GM19467 (cell line): ENCODE results near the gene BAIAP2.
"Not testable (repeated sequence)": the region's sequence is repeated elsewhere in the genome, so short reads cannot be mapped to it uniquely, and the experiment has no call there.

Experiments used
- ATAC-seq: cut with Tn5 transposase; IDR thresholded peaks from one replicate; pipeline ENCODE4 v1.9.1; 2021; ENCODE audit warnings: mild to moderate bottlenecking, moderate library complexity; ENCODE audit not compliant: unreplicated experiment

Gene BAIAP2

DNA sequence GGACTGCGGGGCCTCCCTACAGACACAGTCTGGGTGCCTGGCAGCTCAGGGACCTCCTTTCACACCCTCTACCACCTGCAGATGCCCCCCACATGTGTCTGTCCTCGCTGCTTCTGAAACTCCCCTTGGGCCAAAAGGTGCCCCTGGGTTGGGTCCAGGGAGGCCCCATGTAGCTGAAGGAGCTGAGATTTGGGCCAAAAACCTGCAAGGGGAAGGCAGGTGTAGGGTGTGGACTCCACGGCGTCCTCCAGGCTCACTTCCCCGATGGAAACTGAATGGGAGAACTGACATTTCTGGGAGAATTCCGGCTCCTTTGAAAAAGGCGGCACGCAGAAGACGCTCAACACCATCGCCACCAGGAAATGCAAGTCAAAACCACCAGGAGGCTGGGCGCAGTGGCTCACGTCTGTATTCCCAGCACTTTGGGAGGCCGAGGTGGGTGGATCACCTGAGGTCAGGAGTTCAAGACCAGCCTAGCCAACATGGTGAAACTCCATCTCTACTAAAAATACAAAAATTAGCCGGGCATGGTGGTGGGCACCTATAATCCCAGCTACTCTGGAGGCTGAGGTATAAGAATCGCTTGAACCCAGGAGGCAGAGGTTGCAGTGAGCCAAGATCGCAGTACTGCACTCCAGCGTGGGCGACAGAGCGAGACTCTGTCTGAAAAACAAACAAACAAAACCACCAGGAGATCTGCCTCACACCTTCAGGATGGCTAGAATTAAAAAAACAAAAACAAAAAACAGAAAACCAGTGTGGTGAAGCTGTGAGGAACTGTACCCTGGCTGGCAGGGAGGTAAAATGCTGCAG, 13.2 kb upstream of the BAIAP2 start:
- no peak for ATAC-seq

DNA sequence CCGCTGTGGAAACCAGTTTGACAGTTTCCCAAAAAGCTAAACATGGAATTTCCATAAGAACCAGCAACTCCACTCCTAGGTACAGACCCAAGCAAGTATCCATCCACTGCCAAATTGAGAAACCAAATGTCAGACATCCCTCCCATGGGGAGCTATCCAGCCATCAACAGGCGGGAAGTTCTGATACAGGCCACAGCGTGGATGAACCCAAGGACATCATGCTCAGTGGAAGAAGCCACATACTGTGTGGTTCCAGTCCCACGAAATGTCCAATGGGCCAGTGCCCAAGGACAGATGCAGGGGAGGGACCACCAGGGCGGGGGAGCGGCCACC, 12.6 kb upstream of the BAIAP2 start:
- ATAC-seq = no peak

DNA sequence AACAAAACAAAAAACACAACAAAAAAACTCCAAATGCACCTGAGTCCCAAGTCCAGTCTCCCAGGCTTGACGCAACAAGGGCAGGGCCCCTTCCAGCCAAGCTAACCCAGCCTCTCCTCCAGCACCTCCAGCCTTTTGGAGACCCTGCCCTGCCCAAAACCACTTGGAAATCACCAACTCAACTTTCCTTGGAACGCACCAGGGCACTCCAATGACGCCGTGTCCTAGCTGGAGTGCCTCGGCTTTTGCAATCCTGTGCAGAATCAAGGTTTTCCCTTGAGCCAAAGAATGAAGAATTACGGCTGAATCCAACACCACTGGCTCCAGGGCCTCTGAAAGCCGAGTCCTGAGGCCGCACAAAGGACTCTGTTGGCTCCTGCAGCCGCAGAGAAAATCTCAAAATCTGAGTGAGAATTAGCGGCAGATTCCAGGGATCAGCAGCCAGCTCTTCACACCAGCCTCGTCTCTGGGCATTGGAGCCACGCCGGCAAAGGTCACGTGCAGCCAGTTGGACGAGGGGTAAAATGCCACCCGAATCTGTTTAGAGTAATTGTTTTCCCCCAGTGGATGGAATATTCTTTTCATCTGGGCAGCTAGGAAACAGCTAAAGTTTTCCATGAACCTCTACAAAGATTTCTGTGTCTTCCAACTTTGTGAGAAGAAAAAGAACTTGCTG, 9.7 kb upstream of the BAIAP2 start:
- ATAC-seq = no peak

DNA sequence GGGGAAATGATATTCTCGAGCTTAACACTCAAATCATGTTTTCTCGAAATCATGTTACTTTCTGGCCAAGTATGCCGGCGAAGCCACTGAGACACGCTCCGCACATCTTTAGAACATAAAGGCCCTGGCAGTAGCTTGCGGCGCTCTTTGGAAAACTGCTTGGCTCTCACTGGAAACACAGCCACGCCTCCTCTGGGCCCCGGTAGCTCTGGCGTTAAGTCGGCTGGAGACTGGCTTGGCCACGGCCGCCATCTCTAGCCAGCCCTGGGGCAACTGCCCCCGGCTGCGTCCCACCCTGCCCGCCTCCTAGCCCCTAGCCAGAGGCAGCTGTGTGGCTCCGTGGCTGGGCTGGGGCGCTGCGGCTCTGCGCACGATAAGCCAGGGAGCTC, 9.2 kb upstream of the BAIAP2 start:
- ATAC-seq = no peak

DNA sequence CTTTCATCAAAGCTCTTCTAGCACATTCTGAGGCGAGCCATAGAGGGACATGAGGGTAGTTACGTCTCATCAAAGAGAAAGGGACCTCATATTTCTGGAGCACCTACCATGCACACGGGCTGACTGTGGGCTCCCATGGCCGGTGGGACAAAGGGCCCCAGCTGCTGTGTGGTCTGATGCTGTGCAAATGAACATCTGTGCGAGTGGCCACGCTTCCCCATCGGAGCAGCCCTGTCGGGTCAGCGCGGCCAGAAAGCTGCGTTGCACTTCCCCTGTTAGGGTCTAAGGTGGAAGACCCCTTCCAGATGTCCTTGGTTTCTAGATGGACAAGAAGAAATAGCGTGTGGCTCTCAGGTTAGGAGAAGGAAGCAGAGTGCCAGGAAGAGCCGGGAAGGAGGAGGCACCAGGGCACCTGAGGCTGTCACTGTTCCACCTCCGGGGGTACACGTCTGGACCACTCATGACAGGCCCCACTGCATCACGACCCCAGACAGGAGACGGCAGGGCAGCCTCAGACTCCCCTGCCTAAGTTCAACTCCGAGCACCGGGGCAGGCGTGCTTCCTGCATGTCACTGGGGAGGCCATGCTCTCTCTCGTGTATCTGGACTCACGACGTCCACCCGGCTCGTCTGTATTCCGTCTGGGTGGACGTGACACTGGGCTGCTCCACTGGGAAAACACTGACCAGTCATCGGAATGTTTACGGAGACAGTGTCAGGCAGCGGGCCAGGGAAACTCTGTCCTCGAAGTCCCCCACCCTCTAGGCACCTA, 8.5 kb upstream of the BAIAP2 start:
- ATAC-seq = no peak

DNA sequence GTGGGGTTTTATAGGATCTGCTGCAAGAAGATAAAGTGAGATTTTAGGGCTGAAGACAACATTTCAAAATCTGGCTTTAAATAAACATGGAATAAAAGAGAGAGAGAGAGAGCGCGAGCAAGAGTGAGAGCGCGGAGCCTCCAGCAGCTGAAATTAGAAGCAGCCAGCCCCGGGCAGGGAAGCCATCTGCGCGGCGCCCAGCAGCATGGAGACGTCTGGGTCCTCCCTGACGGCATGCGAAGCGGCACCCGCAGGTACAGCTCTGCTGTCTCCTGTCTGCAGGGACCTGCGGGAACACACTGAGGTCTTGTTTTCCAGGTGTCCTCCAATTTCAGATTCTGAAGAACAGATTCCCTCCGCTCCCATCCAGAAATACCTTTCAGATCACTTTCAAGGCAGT, 7.9 kb upstream of the BAIAP2 start:
- ATAC-seq = no peak

DNA sequence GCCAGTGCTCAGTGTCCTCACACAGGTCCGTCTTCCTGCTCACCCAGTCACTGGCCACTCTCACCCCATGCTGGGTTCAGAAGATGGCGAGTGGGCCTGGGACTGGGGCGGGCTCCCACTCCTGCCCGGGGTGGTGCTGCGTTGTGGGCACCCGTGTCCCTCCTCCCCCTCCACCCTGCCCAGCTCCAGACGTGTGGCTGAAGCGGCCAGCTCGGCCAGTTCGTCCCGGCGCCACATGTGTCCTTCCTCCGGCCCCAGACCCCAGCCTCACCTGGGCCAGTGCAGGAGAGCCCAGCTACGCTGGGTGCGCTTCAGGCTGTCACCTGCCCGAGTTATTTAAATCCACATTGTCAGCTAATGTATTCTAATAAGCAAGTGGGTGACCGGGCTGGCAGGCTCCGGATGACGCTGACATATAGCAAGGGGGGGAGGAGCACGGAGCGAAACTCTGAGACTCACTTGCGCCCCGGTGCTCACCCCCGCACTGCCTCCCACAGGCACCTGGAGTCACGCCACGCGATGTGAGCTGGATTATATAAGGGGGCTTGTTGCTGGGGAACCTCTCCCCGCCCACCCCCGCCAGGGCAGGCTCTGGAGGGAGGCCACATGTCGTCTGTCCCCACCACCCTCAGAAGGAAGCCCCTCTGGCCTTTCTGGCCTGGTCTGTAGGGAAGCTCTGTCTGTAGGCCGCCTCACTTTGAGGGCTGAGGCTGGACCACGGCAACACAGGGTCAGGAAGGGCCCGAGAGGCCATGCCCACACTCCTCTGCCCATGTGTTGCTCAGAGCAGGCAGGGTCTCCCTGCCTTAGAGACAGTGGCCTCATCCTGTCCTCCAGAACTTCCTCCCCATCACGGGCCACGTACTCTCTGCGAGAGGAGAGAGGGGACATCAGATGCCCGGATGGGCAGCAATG, 7.1 kb upstream of the BAIAP2 start:
- ATAC-seq = no peak

DNA sequence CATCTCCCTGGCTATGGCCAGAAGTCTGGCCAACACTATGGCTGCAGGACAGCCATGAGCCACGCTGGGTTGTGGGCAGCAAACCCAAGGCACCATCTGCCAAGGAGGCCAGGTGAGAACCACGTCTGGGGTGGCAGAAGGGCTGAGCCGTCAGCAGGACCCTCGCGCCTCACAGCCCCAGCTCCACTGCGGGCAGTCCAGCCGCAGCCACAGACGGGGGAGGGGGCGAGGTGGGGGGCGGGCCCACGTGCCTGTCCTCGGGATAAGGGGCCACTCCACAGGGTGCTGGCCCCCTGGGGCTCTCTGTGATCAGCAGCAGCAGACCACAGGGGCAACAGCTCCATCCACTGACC, 6.5 kb upstream of the BAIAP2 start:
- no peak for ATAC-seq

DNA sequence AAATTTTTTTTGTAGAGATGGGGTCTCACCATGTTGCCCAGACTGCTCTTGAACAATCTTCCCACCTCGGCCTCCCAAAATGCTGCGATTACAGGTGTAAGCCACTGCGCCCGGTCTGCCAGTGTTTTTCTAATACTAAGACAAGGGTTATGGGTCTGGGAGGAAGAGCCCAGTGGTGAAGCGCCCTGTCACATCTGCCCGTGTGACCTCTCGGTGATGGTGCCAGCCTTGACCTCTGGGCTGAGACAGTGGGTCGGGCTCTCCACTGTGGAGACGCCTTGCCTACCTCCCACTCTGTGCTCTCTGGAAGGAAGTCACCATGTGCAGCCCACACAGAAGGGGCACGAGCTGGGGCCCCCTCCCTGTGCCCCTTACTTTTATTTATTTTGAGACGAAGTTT, 5.1 kb upstream of the BAIAP2 start:
- ATAC-seq = no peak

DNA sequence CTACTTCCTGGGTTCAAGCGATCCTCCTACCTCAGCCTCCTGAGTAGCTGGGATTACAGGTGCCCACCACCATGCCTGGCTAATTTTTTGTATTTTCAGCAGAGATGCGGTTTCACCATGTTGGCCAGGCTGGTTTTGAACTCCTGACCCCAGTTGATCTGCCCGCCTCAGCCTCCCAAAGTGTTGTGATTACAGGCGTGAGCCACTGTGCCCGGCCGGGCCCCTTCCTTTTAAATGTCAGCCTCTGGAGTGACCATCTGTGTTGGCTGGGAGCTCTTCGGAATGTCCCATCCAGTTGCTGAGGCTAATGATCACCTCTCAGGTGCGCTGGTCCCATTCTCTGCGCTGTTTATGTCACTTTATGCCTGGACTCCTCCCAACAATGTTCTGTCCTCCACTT, 4.6 kb upstream of the BAIAP2 start:
- ATAC-seq = not testable (repeated sequence)

DNA sequence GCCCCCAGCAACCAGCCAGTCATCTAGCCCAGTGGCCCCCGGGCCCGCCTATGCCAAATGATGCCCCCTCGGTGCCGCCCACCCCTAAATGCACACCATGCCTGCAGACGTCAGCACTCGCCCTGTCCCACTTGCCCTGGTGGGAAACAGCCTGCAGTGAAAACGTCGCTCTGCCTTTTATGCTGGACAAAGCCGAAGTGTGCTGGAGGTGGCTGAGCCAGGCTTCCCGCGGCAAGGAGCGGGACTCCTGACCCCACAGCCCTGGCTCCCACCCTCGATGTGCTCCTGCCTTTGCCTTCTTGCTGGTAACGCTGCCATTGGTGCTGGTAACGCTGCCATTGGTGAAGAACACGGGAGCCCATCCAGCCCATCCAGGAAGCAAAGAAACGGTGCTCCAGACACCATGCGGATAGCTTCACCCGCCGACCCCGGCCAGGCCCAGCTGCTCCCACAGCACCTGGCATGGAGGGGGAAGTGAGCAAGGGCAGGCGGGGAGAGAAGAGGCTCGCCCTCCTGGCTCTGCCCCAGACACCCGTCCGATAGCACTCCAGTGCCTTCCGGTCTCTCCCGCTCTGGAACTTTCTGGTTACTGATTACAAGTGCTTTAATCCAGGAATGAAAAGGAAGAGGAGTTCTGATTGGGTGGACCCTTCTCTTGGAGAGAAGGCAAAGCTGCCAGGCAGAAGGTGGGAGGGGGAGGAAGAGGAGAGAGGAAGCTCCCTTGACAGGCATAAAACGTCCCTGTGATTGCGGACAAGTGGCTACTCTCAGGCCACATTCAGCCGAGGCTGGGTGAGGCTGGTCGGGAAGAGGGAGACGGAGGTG, 4.0 kb upstream of the BAIAP2 start:
- ATAC-seq = no peak

DNA sequence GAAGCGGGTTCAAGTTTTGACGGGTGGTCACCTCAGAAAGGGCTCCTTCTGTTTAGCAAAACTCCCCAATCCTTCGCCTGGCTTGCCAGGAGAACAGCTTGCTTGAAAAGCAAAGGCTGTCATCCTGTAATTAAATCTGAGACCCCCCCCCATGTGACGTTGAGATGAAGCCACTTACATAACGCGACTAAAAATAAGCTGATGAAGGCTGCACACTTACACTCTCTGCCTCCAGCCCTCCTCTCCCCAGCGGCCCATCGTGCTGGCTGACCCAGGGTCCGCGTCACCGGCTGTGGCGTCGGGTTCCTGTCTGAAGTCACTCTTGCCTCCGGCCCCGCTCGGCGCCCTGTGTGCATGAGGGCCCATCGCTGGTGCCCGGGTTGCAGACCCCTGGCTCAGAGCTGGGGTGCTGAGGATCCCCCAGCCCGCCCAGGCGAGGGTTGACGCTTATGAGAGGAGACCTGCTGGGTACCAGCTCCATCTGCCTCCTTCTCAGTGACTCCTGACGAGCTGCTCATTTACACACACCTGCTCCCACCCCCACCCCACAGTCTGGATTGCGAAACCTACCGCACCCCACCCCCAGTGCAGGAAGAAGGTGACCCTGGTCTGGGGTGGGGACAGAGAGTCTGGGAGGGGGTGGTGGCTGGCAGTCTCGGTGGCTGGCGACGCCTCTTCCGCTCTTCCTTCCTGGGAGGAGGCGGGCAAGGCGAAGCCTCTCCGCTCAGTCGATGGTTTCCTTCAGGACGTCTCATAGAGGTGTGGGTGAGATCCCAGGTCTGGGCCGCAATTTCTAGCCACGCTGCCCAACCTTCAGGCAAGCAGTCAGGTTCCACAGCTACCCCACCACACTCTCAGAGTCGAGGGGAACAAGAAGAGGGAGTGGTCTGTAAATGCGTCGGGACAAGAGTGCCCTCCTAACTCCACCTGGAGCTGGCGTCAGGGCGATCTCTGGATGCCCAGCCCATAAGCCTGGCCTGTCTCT, 3.1 kb upstream of the BAIAP2 start:
- ATAC-seq = no peak

DNA sequence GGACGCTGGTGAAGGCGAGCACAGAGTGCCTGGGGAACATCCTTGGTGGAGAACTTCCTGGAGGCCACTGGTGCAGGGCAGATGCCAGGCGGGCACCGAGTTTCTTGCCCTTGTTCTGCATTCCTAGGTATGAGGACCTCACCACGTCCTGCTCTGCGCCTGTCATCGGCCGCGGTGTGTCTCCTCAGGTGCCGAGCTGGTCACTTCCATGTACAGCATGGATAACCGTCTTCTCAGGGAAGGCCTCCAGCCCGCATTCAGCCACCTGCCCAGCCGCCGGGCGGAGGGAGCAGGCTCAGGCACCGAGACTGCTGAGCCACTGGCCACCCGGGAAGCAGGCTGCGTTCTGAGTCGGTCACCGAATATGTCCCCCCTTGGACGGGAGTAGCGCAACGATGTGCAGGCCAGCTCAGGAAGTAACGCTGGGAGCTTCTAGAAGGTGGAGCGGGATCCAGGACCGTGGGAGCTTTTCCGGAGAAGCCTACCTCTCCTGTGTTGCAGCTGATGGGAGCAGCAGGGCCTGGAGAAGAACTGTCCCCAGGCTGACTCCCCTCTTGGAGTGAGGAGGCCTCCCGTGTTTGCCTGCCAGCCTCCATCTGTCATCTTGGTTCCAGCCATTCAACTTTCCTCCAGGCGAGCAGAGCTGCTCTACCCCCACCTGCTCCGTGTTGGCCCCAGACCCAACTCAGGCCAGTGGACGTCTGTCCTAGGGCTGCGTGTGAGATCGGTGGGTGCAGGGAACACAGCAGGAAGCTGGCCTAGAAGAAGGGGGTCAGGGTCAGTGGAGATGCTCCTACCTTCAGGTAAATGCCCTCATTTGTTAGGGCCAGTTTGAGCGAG, 2.1 kb upstream of the BAIAP2 start:
- no peak for ATAC-seq

DNA sequence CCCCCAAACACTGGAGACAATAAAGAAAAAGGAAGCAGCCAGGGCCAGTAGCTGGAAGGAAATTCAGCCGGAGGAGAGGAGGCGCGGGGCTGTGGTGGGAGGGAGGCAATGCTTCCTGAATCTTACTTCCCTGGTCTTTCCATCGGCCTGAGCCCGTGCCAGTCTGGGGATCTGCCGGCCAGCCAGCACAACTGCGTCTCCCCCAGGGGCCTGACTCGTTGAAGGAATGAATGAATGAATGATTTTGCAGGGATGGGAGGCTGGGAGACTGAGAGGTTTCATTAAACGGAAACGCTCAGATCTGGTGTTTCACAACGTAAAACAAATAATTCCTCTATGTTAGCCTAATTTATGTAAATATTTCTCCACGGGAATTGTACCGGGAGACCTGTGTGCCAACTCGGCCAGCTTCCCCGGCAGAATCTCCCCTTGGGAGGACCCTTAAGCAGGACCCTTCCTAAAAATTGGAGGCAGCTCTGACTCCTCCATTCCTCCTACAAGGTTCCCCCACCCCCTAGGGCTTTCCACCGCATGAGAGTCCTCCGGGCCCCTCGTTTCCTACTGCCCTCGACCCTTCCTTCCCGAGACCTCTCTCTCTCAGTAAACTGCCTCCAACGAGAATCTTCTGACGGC, 1.3 kb upstream of the BAIAP2 start:
- ATAC-seq = no peak

DNA sequence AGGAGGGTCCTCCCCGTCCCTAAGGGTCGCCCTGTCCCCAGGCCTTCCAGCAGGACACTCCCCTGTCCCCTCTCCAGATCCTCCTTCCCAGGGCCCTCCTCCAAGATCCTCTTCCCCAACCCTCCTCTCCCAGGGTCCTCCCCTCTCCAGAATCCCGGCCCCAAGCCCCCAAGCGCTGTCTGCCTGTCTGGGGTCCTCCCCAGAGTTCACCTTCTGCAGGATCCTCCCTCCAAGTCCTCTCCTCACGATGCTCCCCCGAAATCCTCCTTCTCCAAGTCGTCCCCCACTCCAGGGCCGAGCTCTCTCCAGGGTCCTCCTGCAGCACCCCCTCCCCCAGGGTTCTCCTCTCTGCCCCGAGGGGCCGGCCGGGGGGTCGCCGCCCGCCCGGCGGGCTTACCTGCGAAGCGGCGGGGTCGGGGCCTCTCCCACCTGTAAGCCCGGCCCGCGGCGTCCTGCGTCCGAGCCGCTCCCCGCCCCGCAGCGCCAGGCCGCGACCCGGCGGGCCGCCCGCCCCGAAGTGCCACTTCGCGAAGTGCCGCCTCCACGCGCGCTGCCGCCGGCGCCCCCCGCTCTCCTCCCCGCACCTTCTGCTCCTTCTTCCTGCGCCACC, 678 bp upstream of the BAIAP2 start:
- peak; percentile 5 for ATAC-seq

DNA sequence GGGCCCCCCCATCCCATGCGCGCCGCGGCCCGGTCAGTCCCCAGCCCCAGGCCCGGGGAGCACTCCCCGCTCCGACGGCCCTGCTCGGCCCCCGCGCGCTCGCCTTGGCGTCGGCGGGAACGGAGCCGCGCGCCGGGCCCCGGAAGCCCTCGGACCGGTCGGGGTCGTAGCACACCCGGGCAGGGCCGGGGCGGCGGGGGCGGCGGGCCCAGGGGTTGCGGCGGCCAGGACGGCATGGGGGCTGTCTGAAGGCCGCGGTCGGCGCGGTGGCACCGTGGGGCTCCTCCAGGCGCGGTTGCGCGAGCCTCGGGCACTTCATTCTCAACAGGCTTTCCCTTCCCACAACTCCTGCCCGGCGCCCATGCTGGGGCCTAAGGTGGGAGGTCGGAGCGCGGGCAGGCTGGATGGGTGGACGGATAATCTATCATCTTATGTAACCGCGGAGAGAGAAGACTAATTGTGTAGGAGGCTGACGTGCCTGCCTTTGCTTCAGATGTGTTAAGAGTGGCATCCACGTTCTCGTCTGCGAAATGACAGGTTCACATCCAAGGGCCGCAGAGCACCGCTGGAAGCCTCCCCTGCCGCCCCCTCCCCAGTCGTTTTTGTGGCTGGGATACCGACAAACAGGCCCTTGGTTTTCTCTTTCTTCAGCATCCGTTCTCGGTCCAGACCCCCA, 708 bp downstream of the BAIAP2 start:
- peak; percentile 15 for ATAC-seq
